IPS-NIHi7 (cell line): ENCODE results near the gene SATB2.

ENCODE experiments used
- DNase-seq: peaks from one replicate; pipeline ENCODE4 v3.0.0; 2012; ENCODE audit warnings: mixed read lengths; ENCODE audit errors: extremely low spot score

The SATB2 gene

DNA sequence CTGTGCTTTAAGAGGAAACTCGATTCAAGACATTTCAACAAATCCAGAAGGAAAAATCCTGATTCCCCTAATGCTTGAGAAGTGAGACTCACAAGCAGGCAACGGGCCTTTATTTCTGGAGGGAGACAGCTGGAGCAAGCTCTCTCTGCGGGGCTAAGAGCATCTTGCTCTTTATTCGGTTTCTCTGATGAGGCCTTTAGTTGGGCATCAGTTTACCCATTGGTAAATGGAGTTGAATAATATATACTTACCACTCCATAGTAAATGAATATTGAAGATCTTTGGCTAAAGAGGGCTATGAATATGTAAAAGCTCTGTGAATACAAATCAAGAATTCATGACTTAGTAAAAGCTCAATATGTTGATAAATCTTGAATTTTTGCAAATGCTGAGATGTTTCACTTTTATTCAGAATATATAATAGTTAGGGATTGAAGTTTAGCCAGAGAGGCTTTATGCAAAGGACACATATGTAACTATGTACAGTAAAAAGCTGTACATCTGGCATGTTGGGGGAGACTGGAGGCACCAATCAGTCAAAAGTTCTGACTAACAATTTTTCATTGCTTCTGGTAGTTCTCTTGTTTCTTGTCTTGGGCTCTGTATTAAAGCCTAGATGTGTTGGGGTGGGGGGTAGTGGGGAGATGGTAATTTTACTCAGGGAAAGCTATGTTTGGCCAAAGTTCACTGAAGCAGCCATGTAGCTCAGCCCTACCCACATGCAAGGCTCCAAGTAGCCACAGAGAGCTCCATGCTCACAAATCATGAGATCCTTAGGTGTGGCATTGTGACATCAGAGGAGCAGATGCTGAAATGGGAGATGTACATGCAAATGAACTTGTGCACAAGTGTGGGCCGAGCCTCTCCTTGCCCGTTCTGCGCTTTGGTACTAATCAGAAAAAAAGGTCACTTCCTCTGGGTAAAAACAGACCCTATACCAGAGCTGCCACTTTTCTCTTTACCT, 200.2 kb downstream of the SATB2 start:
- DNase-seq: no peak

DNA sequence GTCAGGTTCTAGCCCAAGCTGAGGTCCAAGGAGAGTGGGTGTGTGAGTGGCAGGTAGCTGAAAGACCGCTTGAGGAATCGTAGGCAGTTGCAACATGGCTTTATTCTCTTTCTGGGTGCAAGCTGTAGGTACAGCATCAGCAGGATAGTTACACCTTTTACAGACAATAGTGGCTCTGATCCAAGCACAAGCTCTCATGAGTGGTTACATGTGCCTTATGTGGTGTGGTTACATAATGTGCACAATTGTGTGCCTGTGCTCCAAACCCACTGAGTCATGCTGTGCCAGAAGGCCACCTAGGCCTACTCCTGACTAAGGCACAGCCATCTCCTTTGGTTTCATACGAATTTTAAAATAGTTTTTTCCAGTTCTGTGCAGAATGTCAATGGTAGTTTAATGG, 227.6 kb downstream of the SATB2 start:
- DNase-seq: no peak

DNA sequence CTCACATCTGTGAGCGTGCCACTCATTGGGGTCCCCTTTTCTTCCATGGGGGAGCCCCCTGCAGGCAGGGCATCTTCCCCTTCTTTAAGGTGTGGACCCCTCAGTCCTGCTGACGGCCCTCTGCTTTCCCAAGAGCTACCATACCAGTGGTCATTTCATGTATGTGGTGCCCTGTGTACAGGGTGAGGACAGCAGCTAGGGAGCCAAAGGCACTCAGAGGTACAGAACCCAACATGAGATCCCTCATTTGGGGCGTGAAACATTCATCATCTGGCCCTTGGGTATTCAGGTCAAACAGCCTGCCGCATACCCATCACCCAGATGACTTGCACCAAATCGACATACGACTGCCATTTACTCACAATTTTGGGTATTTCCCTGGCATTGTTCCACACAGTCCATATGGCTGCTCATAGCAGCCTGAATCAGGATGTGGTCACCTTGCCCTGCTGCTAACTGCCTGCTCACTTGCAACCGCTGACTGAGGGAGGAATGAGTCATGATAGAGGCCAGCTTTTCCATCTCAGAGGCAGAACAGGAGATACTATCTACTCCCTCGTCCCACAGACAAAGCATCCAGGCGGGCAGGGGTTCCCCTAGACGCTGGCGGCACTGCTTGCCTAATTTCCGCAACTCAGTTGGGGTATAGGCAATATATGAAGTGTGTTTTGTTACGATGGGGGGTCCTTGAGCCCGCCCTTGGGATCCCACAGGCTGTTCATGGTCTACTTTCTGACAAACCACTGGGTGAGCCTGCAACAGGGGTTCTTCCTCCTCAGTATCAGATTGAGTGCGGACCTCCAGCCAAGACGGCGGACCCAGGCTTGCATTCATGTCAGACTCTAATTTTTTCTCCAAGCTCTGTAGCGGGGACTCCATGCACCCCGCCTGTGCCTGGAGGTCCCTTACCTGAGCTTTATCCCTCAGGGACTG, 228.6 kb downstream of the SATB2 start:
- no peak for DNase-seq

DNA sequence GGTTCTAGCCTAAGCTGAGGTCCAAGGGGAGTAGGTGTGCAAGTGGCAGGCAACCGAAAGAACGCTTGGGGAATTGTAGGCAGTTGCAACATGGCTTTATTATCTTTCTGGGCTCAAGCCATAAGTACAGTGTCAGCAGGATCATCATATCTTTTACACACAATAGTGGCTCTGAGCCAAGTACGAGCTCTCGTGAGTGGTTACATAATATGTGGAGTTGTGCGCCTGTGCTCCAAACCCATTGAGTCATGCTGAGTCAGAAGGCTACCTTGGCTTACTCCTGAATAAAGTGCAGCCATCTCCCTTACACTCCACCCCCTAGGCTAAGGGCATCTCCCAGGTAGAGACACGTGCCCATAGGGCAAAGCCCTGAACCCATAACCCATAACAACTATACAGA, 233.9 kb downstream of the SATB2 start:
- no peak for DNase-seq

DNA sequence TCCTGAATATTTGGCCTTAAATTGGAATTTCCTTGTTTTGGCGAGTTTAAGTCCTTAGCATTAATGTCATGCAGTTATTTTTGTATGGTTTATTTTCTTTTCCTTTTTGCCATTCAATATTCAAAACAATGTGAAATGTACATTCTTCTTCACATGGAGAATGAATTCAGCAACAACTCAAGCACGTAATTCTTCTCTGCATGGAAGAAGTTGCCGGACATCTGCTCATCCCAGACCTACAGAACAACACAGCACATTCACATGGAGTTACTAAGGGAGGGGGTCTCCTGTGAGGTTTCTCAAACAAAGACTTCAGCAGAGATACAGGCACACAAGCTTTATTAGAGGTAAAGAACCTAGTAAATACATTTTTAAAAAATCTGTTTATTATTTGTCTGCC, 236.8 kb downstream of the SATB2 start:
- DNase-seq: no peak

DNA sequence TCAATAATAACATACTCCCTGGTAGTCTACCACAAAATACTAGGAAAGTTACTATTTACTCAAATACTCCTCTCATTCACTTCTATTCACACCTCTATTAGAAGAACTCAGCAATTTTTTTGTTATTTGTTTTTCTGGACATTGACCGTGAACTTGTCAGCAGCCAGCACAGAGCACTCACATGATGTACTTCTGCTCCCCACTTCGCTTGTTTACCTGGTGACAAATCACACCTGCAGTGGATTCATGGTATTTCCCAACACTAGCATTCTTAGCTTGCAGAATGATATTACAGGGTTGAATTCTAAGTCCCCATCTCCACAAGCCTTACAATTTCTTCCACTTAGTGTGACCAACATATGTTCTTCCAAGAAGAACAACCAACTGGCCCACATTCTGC, 238.2 kb downstream of the SATB2 start:
- DNase-seq: no peak
